ENCODE data around the gene TAS2R30.

The TAS2R30 gene

GRCh38 chr12:11171145-11171968 lies 36.9 kb upstream of the TAS2R30 start, which contains the start of gene SMIM10L1:
Gene SMIM10L1 (plus strand): TSS chr12:11171194. CDS start chr12:11171357, 163 bp downstream.
- peak; percentile 70 for DNase-seq (ENCODE audit: low read depth)
- TF ChIP-seq CTCF (conservative IDR thresholded peaks at IDR 0.05; ENCODE audit: low read depth, low read length), result no peak
- H3K4me3 ChIP-seq (ENCODE audit: low read length), result peak within 1 kb of the TSS; percentile 95

- peak overlapping the region; percentile 95 for H3K4me3 ChIP-seq (ENCODE audit: low read length)
- no peak for TF ChIP-seq CTCF (conservative IDR thresholded peaks at IDR 0.05; ENCODE audit: low read depth, low read length)
- DNase-seq (ENCODE audit: low read depth), result no peak
Observed at GRCh38 chr12:11170810-11171144, 36.3 kb upstream of the TAS2R30 start.

- no peak for DNase-seq (ENCODE audit: low read depth)
- TF ChIP-seq CTCF (conservative IDR thresholded peaks at IDR 0.05; ENCODE audit: low read depth, low read length), result no peak
- no peak overlapping the region for H3K4me3 ChIP-seq (ENCODE audit: low read length)
Observed at GRCh38 chr12:11166300-11166699, 31.9 kb upstream of the TAS2R30 start.

GRCh38 chr12:11164384-11164783 lies 29.9 kb upstream of the TAS2R30 start:
- no peak for DNase-seq (ENCODE audit: low read depth)
- H3K4me3 ChIP-seq (ENCODE audit: low read length), result no peak overlapping the region
- TF ChIP-seq CTCF (conservative IDR thresholded peaks at IDR 0.05; ENCODE audit: low read depth, low read length), result no peak

GRCh38 chr12:11162502-11162901 lies 28.1 kb upstream of the TAS2R30 start:
- no peak for TF ChIP-seq CTCF (conservative IDR thresholded peaks at IDR 0.05; ENCODE audit: low read depth, low read length)
- no peak for DNase-seq (ENCODE audit: low read depth)

GRCh38 chr12:11158885-11159444 lies 24.5 kb upstream of the TAS2R30 start:
- no peak for DNase-seq (ENCODE audit: low read depth)
- no peak for TF ChIP-seq CTCF (conservative IDR thresholded peaks at IDR 0.05; ENCODE audit: low read depth, low read length)
- no peak overlapping the region for H3K4me3 ChIP-seq (ENCODE audit: low read length)

More at GRCh38 chr12:11162502-11162901, 28.1 kb upstream of the TAS2R30 start:
- H3K4me3 ChIP-seq (ENCODE audit: low read length), result no peak overlapping the region
